SU-DHL-6 (cell line): Measurements from ENCODE around the gene KATNB1.

Experiments
- H2AFZ ChIP-seq: fragments of 200-600 bp; sonication (generic); 2 replicates; pipeline ENCODE4 v1.6.1; 2014; ENCODE audit warnings: low read depth, mild to moderate bottlenecking, moderate library complexity, mixed read lengths, antibody characterized with exemption, low read length; ENCODE audit not compliant: severe bottlenecking
- H3F3A ChIP-seq: fragments of 200-600 bp; shearing (Covaris generic); 2 replicates; pipeline ENCODE4 v1.6.0; 2016; ENCODE audit warnings: antibody characterized with exemption, mild to moderate bottlenecking; ENCODE audit not compliant: insufficient read depth
- H3K27ac ChIP-seq: fragments of 200-600 bp; sonication (generic); 2 replicates; pipeline ENCODE4 v1.5.1; 2016; ENCODE audit warnings: low read depth, mild to moderate bottlenecking, low read length, moderate library complexity, mixed read lengths
- H3K27me3 ChIP-seq: fragments of 200-600 bp; sonication (generic), shearing (Covaris generic); 2 replicates; pipeline ENCODE4 v1.6.0; 2014; ENCODE audit warnings: mild to moderate bottlenecking, low read length
- H3K36me3 ChIP-seq: fragments of 200-600 bp; sonication (generic); 2 replicates; pipeline ENCODE4 v1.6.1; 2014; ENCODE audit warnings: mild to moderate bottlenecking, low read length, mixed read lengths
- H3K4me2 ChIP-seq: fragments of 300-600, 200-600 bp; shearing (Covaris generic), sonication (generic); 2 replicates; pipeline ENCODE4 v1.6.0; 2014; ENCODE audit warnings: low read length, low read depth, mild to moderate bottlenecking; ENCODE audit not compliant: poor library complexity, severe bottlenecking
- H3K4me3 ChIP-seq: fragments of 200-600 bp; sonication (generic); 2 replicates; pipeline ENCODE4 v1.5.1; 2014; ENCODE audit warnings: antibody characterized with exemption, low read length, mild to moderate bottlenecking, mixed read lengths; ENCODE audit not compliant: insufficient read depth, poor library complexity, severe bottlenecking
- H3K79me2 ChIP-seq: fragments of 200-600 bp; sonication (generic); 2 replicates; pipeline ENCODE4 v1.6.1; 2014; ENCODE audit warnings: mild to moderate bottlenecking, low read length, moderate library complexity; ENCODE audit not compliant: insufficient read depth
- H3K9ac ChIP-seq: fragments of 200-600 bp; sonication (generic); 2 replicates; pipeline ENCODE4 v1.7.0; 2014; ENCODE audit warnings: mild to moderate bottlenecking, low read length
- H3K9me2 ChIP-seq: fragments of 200-600 bp; sonication (generic); replicated peaks from 2 replicates; pipeline ENCODE4 v1.6.1; 2014; ENCODE audit warnings: low read length; ENCODE audit not compliant: insufficient read depth
- H3K9me3 ChIP-seq: fragments of 200-600 bp; sonication (generic); 2 replicates; pipeline ENCODE4 v1.6.1; 2014; ENCODE audit warnings: low read length, mixed read lengths; ENCODE audit not compliant: insufficient read depth
- H4K20me1 ChIP-seq: fragments of 200-600 bp; sonication (generic); 2 replicates; pipeline ENCODE4 v1.6.1; 2014; ENCODE audit warnings: low read depth, mild to moderate bottlenecking, antibody characterized with exemption, low read length, moderate library complexity, mixed read lengths
- CTCF ChIP-seq: fragments of 200-600 bp; sonication (generic); IDR thresholded peaks from one replicate; pipeline ENCODE4 v1.5.1; 2017; ENCODE audit warnings: antibody characterized with exemption, mild to moderate bottlenecking, low read length, moderate library complexity; ENCODE audit not compliant: insufficient read depth, poor library complexity, severe bottlenecking
- EZH2phosphoT487 ChIP-seq: fragments of 200-600 bp; sonication (generic), shearing (Covaris generic); conservative IDR thresholded peaks from 2 replicates; pipeline ENCODE4 v1.6.1; 2018; ENCODE audit warnings: mild to moderate bottlenecking, antibody characterized with exemption, low read length, moderate library complexity, mixed read lengths

KATNB1 gene

GRCh38 chr16:57784334-57784733 is 48.8 kb downstream of the KATNB1 start:
- no peak overlapping the region for H3K27ac ChIP-seq
- H3K27me3 ChIP-seq: no peaks in the 10 kb centered on the region
- H3K36me3 ChIP-seq: no peaks in the 10 kb centered on the region

GRCh38 chr16:57785385-57785784 is 49.8 kb downstream of the KATNB1 start:
- no peaks in the 10 kb centered on the region for H4K20me1 ChIP-seq
- H3K36me3 ChIP-seq: no peaks in the 10 kb centered on the region
- no peak overlapping the region for H3K4me3 ChIP-seq

More at GRCh38 chr16:57784334-57784733, 48.8 kb downstream of the KATNB1 start:
- Histone ChIP-seq H3K4me2 (no peak overlapping the region), H3K9me3 (no peaks in the 10 kb centered on the region), H3K79me2 (no peaks in the 10 kb centered on the region), H3F3A (no peaks in the 10 kb centered on the region), H2AFZ (no peak overlapping the region), H3K9ac (no peak overlapping the region), H3K4me3 (no peak overlapping the region), H3K9me2 (no peaks in the 10 kb centered on the region), H4K20me1 (no peaks in the 10 kb centered on the region)
- no peak for TF ChIP-seq EZH2phosphoT487
- no peak for TF ChIP-seq CTCF

GRCh38 chr16:57785924-57786323 is 50.4 kb downstream of the KATNB1 start:
- H4K20me1 ChIP-seq: no peaks in the 10 kb centered on the region
- no peak overlapping the region for H3K9ac ChIP-seq
- no peaks in the 10 kb centered on the region for H3K36me3 ChIP-seq

More at GRCh38 chr16:57785385-57785784, 49.8 kb downstream of the KATNB1 start:
- no peaks in the 10 kb centered on the region for H3K9me2 ChIP-seq
- TF ChIP-seq CTCF (no peak), EZH2phosphoT487 (no peak)
- H3K27ac ChIP-seq: no peak overlapping the region
- no peaks in the 10 kb centered on the region for H3F3A ChIP-seq
- no peaks in the 10 kb centered on the region for H3K27me3 ChIP-seq
- no peaks in the 10 kb centered on the region for H3K79me2 ChIP-seq
- no peak overlapping the region for H3K9ac ChIP-seq
- H3K9me3 ChIP-seq: no peaks in the 10 kb centered on the region
- H3K4me2 ChIP-seq: no peak overlapping the region
- no peak overlapping the region for H2AFZ ChIP-seq

More at GRCh38 chr16:57785924-57786323, 50.4 kb downstream of the KATNB1 start:
- Histone ChIP-seq H3K9me3 (no peaks in the 10 kb centered on the region), H3F3A (no peaks in the 10 kb centered on the region), H3K27me3 (no peaks in the 10 kb centered on the region), H3K4me2 (no peak overlapping the region), H3K27ac (no peak overlapping the region), H2AFZ (no peak overlapping the region), H3K4me3 (no peak overlapping the region), H3K9me2 (no peaks in the 10 kb centered on the region), H3K79me2 (no peaks in the 10 kb centered on the region)
- TF ChIP-seq EZH2phosphoT487 (no peak), CTCF (no peak)
